Sigmoid colon (tissue), 4 donors: ENCODE data around the gene CCDC160.

ENCODE experiments used
- CTCF ChIP-seq, 4 experiments: fragments of 450-650 bp in 3 of 4; fragments of 200-600 bp in 1 of 4; IDR thresholded peaks; one replicate each; pipeline ENCODE4 v1.5.1; 2016 to 2019; ENCODE audit warnings: antibody characterized with exemption in 4 of 4, mild to moderate bottlenecking in 3 of 4, moderate library complexity in 2 of 4
- EP300 ChIP-seq, 4 donors: sonication (generic); formaldehyde crosslinking; IDR thresholded peaks; one replicate each; pipeline ENCODE4 v1.6.1; 2017; ENCODE audit warnings: antibody characterized with exemption in 4 of 4
- POLR2A ChIP-seq, 2 donors: fragments of 450-650 bp; IDR thresholded peaks; one replicate each; pipeline ENCODE4 v1.6.1; 2016; ENCODE audit warnings: antibody characterized with exemption in 2 of 2, mild to moderate bottlenecking in 2 of 2, moderate library complexity in 2 of 2

- no peak for TF ChIP-seq CTCF (IDR thresholded peaks at IDR 0.05)
- no peak for TF ChIP-seq EP300 (IDR thresholded peaks at IDR 0.05)
- TF ChIP-seq POLR2A (IDR thresholded peaks at IDR 0.05): no peak
Measured at GRCh38 chrX:134210465-134210864, 26.5 kb upstream of the CCDC160 start.
